ENCODE measurements around the gene CDC14C.

CDC14C gene

GRCh38 chr7:48976253-48976652 lies 51.9 kb downstream of the CDC14C start:
- DNase-seq (ENCODE audit: low spot score), result no peak

GRCh38 chr7:48976850-48977249 lies 52.5 kb downstream of the CDC14C start:
- DNase-seq (ENCODE audit: low spot score), result no peak
